Measurements from ENCODE around the gene SLC23A2.

DNA sequence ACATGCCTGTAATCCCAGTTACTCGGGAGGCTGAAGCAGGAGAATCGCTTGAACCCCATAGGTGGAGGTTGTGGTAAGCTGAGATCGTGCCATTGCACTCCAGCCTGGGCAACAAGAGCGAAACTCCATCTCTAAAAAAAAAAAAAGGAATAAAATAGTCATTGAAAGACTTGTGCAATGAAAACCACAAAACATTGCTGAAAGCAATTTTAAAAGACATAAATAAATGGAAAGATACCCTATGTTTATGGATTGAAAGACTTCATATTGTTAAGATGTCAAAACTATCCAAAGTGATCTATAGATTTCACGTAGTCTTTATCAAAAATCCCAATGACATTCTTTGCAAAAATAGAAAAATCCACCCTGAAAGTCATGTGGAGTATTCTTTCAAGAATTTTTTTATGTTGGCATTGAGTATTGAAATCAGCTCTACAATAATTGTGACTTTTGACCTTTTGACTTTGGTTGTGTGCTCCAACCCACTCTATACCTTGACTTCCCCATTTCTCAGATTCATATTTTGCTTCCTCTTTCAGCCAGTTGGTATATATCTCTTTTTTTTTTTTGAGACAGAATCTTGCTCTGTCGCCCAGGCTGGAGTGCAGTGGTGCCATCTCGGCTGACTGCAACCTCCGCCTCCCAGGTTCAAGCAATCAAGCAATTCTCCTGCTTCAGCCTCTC lies 45.5 kb upstream of the SLC23A2 start:
- TF ChIP-seq ARNT (IDR thresholded peaks at IDR 0.05): no peak
- TF ChIP-seq TARDBP (IDR thresholded peaks at IDR 0.05): no peak
- TF ChIP-seq FOXA1 (IDR thresholded peaks at IDR 0.05): no peak
- no peak for TF ChIP-seq SUZ12 (IDR thresholded peaks at IDR 0.05)
- no peak for TF ChIP-seq ELF4 (IDR thresholded peaks at IDR 0.05)
- TF ChIP-seq, protein P1, sequence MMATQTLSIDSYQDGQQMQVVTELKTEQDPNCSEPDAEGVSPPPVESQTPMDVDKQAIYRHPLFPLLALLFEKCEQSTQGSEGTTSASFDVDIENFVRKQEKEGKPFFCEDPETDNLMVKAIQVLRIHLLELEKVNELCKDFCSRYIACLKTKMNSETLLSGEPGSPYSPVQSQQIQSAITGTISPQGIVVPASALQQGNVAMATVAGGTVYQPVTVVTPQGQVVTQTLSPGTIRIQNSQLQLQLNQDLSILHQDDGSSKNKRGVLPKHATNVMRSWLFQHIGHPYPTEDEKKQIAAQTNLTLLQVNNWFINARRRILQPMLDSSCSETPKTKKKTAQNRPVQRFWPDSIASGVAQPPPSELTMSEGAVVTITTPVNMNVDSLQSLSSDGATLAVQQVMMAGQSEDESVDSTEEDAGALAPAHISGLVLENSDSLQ (IDR thresholded peaks at IDR 0.05): no peak
- TF ChIP-seq NFRKB (IDR thresholded peaks at IDR 0.05): no peak
- TF ChIP-seq HDGF (IDR thresholded peaks at IDR 0.05; ENCODE audit: borderline replicate concordance): no peak
- TF ChIP-seq BHLHE40 (IDR thresholded peaks at IDR 0.05; ENCODE audit: borderline replicate concordance): no peak
- TF ChIP-seq LEF1 (IDR thresholded peaks at IDR 0.05; ENCODE audit: borderline replicate concordance): no peak
- TF ChIP-seq FOXK2 (IDR thresholded peaks at IDR 0.05): no peak
- no peak for TF ChIP-seq SP1 (IDR thresholded peaks at IDR 0.05)
